HG03039 (cell line): ENCODE data around the gene TFE3.

Experiments
- ATAC-seq: cut with Tn5 transposase; IDR thresholded peaks from one replicate; pipeline ENCODE4 v1.9.1; 2021; ENCODE audit warnings: mild to moderate bottlenecking, moderate library complexity; ENCODE audit not compliant: unreplicated experiment

The TFE3 gene

GRCh38 chrX:49061916-49062315, 18.8 kb upstream of the TFE3 start:
- ATAC-seq: no peak

DNA sequence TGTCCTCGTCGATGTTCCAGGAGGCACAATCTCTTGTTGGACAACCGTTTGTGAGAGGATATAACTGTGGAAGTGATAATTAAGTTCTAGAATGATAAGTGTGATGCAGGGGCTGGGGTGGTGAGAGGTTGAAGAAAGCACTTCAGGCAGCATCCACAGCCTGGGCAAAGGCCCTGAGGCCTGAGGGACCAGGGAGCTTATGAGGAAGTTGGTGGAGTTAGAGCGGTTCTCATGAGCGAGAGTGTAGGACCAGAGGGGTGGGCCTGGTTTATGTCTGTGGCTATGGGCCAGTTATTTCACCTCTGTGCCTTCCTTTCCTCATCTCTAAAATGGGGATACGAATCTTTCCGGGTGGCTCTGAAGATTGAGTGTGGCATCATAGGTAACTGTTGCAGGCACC, 18.3 kb upstream of the TFE3 start:
- no peak for ATAC-seq

DNA sequence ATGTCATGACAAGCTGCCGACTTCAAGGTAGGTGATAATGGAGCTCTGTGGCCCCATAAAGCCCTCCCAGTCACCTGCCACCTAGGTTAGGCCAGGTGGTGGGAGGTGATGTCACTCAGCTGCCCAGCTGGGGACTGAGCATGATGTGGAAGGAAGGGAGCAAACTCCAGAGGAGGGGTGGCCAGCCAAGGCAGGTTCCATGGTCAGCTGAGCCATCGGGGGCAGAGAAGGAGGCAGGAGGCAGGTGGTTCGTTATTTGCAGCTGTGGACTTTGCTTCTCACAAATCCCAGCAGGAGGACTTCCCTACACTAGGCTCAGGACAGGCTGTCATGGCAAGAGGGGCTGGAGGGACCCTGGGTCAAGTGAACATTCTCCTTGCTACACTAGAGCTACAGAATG, 17.8 kb upstream of the TFE3 start:
- ATAC-seq: no peak

- no peak for ATAC-seq
These were observed 16.5 kb upstream of the TFE3 start for GRCh38 chrX:49059681-49060085.

- no peak for ATAC-seq
These were observed 16.0 kb upstream of the TFE3 start for GRCh38 chrX:49059201-49059600.

DNA sequence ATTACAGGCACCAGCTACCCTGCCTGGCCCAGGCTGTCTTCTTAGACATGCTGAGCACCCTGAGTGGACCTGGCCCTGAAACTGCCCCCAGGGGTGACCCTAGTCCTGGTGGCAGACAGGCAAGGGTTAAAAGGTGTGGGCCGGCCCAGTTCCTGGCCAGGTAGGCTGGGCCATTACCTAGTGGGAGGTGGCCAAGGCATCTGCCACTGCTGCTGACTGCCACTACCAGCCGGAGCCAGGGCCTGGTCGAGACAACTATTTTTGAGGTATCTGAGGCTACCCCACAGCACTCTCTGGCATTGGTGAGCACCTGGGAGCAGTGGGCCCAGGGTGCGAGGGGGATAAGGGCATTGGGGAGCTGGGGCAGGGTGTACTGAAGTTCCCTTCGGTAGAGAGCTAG, 15.6 kb upstream of the TFE3 start, which contains the start of gene CCDC120:
Gene CCDC120, plus strand, starts transcription at position 206 of the 400 bp plus-strand sequence. CDS start 3,043 bp downstream, outside the sequence.
- no peak for ATAC-seq

DNA sequence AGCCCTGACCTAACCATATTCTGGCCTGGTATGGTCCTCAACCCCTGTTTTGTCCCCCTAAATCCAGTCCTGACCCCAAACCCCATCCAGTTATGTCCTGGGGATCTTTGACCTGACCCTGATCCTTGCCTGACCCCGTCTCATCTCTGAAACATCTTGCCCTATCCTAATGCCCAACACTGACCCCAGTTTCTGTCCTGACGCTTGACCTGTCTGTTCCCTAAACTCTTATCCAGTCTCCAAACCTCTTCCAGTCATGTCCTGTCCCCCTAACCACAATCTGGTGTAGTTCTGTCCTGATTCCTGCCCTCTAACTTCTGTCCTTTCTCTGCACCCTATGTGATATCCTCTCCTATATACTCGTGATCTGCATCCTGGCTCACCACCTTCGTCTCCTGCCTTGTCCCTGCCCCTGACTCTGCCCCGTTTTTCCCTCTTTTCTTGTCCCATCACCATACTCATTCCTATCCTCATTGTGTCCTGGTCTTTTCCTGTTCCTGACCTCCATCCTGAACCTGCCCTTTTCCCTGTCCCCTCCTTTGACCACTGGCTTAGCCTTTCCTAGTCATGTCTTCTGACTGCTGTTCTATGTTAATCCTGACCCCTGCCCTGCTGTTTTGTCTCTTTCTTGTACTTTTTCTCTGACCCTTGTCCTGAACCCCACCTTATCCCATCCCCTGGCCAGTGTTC, 11.1 kb upstream of the TFE3 start:
- ATAC-seq: no peak

GRCh38 chrX:49053223-49054072, 10.3 kb upstream of the TFE3 start:
- ATAC-seq: no peak

DNA sequence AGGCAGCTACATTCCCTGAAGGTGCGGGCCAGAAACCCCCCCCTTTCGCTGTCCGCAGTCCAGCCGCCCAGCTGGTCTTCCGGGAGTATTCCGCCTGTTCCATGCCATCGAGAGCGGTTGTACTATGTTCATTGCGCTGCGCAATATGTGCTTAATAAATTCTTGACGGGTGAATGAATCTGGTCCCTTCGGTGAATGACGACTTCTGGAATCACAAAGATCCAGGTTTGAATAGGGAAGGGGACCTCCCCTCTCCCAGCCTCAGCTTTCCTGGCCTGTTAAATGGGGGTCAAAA, 777 bp upstream of the TFE3 start:
- no peak for ATAC-seq

GRCh38 chrX:49042581-49043219, 457 bp downstream of the TFE3 start:
- ATAC-seq: no peak

GRCh38 chrX:49041744-49042580, 1.2 kb downstream of the TFE3 start:
- ATAC-seq: no peak

DNA sequence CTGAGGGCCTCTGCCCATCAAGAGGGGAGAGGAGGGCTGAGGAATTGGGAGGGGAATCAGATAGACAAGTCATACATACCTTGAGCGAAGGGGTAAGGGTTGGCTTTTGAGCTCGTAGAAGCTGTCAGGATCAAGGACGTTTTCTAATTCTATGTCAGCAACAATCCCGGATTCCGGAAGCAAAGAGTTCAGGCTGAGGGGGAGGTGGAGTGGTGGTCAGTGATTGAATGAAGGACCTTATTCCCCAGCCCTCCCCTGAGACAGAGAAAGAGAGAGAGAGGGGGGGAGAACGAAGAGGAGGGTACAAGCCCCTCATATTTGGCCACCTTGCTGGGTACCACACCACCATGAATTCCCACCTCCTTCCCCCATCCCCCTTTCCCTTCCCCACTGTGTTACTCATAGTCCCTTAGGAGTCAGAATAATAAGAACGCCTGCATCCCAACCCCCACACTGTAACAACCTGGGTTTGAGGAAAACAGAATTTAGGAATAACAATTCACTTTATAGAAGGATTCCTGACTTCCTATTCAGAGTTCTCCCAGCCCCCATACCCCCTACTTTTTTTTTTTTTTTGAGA, 2.7 kb downstream of the TFE3 start:
- no peak for ATAC-seq

DNA sequence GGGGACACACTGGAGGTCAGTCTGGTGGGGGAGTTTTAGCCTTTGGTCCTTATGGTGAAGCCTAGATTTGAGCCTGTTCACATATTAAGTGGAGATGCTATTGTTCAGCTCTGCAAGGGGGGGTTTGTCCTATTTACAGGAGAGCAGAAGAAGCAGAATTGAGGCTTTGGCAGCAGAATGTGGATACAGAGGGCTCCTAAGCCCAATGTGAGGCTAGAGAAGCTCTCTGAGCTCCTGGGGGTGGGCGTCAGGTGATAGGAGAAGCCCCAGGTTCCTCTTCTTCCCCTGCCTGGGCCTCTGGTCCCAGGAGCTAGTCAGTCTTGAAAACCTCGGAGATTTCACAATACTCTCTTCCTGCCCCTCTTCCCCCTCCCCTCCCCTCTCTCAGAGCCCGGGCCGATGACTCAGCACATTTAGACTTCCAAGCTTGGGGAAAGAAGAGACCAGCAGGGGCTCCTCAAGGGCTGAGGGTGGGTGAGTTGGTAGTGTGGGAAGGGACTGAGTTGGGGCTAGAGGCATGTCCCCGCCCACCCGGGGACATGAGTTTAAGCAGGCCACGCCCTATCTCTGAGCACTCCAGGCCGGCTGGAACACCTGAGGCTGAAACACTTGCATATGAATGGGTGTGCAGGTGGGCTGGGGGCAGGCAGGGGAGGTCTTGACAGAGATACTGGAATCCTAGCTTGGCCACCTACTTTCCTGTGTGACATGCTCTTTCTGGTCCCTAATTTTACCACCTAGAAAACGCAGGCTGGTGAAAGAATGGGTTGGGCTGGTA, 3.4 kb downstream of the TFE3 start:
- ATAC-seq: no peak

DNA sequence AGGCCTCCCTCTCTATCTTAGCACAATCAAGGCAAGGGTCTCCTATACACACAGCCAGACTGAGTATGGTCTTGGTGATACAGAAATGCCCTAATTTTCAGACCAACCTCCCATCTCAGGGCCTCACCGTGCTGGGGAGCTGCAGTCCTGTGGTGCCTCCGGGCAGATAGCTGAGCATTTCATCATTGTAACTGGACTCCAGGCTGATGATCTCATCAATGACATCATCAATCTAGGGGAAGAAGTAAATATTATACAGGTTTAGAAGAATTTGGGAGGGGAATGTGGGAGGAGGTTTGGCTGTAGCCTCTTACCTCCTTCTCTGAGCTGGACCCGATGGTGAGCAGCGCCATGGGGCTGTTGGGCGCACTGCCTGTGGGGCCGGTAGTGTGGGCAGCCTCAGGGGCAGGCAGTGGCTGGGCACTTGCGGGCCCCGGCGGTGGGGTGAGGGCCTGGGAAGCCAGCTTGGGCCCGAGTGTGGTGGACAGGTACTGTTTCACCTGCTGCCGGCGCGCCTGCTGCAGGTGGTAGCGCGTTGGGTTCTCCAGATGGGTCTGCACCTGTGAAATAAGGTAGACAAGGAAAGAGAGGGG, 5.2 kb downstream of the TFE3 start:
- no peak for ATAC-seq

GRCh38 chrX:49030283-49030682, 12.9 kb downstream of the TFE3 start:
- no peak for ATAC-seq

GRCh38 chrX:49029876-49030275, 13.3 kb downstream of the TFE3 start:
- ATAC-seq: no peak

GRCh38 chrX:49019599-49020249, 23.4 kb downstream of the TFE3 start:
- no peak for ATAC-seq

DNA sequence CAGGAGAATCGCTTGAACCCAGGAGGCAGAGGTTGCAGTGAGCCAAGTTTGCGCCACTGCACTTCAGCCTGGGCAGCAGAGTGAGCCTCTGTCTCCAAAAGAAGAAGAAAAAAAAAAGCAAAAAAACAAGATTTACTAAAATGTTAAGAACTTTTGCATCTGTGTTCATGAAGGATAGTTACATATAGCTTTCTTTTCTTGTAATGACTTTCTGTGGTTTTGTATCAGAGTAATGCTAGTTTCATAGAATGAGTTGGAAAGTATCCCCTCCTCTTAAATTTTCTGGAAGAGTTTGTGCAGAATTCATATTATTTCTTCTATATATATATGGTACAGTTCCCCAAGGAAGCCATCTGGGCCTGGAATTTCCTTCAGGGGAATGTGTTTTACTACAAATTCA, 24.1 kb downstream of the TFE3 start:
- no peak for ATAC-seq

GRCh38 chrX:49003696-49004095, 39.5 kb downstream of the TFE3 start:
- ATAC-seq: no peak
